Chondrocyte (in vitro differentiated cells): ENCODE data around the gene STPG3. TPM values are rescaled to one million over a fixed set of nuclear protein-coding genes. Genes with fewer than 3 reads are reported as not detected.
A peak's percentile ranks its signal among the peaks of the same experiment; 100 is the strongest.

Experiments used
- DNase-seq: peaks from one replicate; pipeline ENCODE4 v3.0.0; 2021; ENCODE audit warnings: mixed read lengths, low spot score
- H3K27ac Mint-ChIP-seq: one replicate; pipeline ENCODE4 v1.8.0; 2021; ENCODE audit warnings: mild to moderate bottlenecking, moderate library complexity, mixed read lengths; ENCODE audit not compliant: unreplicated experiment
- H3K27me3 Mint-ChIP-seq: 2 replicates; pipeline ENCODE4 v1.8.0; 2021; ENCODE audit warnings: low read depth, mixed read lengths
- H3K36me3 Mint-ChIP-seq: 2 replicates; pipeline ENCODE4 v1.8.0; 2021; ENCODE audit warnings: low read depth, mixed read lengths
- H3K4me1 Mint-ChIP-seq: 2 replicates; pipeline ENCODE4 v1.8.0; 2021; ENCODE audit warnings: low read depth, mild to moderate bottlenecking, mixed read lengths
- H3K4me3 Mint-ChIP-seq: one replicate; pipeline ENCODE4 v1.8.0; 2021; ENCODE audit warnings: mild to moderate bottlenecking, moderate library complexity, mixed read lengths; ENCODE audit not compliant: unreplicated experiment
- H3K9me3 Mint-ChIP-seq: 2 replicates; pipeline ENCODE4 v1.8.0; 2021; ENCODE audit warnings: low read depth, mixed read lengths
- total RNA-seq: library from RNA; stranded (reverse); gene quantifications from 3 replicates; pipeline ENCODE4 v1.2.1, GENCODE V29; 2021
- TF ChIP-seq, protein P1 (sequence below): fragments of 200-600 bp; sonication (generic); IDR thresholded peaks from 2 replicates; pipeline ENCODE4 v1.5.0; 2021; ENCODE audit warnings: antibody characterized with exemption, mild to moderate bottlenecking, moderate library complexity

STPG3 gene
- total RNA-seq, 1 donor from 2014 or later = not detected

DNA sequence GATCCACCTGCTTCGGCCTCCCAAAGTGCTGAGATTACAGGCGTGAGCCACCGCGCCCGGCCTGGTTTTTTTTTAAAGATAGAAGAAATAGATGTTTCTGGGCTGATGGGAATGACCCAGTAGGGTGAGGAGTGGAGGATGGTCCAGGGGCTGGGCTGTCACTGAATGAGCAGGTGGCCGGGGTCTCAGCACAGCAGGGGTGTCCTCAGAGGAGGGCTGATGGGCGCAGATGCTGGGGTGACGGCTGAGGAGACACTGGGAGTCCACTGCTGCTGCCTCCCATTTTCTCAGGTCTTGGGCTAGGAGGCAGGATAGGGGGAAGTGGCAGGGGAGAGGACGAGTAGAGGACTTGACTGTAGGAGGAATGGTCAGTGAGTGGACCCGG lies 24.1 kb downstream of the STPG3 start:
- H3K4me1 Mint-ChIP-seq = peaks cover 42% of the 10 kb centered on the region
- DNase-seq = no peak
- peaks cover 6% of the 10 kb centered on the region for H3K36me3 Mint-ChIP-seq
- H3K9me3 Mint-ChIP-seq = no peaks in the 10 kb centered on the region
- H3K4me3 Mint-ChIP-seq = no peak overlapping the region
- TF ChIP-seq, protein P1, sequence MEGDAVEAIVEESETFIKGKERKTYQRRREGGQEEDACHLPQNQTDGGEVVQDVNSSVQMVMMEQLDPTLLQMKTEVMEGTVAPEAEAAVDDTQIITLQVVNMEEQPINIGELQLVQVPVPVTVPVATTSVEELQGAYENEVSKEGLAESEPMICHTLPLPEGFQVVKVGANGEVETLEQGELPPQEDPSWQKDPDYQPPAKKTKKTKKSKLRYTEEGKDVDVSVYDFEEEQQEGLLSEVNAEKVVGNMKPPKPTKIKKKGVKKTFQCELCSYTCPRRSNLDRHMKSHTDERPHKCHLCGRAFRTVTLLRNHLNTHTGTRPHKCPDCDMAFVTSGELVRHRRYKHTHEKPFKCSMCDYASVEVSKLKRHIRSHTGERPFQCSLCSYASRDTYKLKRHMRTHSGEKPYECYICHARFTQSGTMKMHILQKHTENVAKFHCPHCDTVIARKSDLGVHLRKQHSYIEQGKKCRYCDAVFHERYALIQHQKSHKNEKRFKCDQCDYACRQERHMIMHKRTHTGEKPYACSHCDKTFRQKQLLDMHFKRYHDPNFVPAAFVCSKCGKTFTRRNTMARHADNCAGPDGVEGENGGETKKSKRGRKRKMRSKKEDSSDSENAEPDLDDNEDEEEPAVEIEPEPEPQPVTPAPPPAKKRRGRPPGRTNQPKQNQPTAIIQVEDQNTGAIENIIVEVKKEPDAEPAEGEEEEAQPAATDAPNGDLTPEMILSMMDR = no peak
- H3K27ac Mint-ChIP-seq = peak overlapping the region; percentile 27
- no peaks in the 10 kb centered on the region for H3K27me3 Mint-ChIP-seq

DNA sequence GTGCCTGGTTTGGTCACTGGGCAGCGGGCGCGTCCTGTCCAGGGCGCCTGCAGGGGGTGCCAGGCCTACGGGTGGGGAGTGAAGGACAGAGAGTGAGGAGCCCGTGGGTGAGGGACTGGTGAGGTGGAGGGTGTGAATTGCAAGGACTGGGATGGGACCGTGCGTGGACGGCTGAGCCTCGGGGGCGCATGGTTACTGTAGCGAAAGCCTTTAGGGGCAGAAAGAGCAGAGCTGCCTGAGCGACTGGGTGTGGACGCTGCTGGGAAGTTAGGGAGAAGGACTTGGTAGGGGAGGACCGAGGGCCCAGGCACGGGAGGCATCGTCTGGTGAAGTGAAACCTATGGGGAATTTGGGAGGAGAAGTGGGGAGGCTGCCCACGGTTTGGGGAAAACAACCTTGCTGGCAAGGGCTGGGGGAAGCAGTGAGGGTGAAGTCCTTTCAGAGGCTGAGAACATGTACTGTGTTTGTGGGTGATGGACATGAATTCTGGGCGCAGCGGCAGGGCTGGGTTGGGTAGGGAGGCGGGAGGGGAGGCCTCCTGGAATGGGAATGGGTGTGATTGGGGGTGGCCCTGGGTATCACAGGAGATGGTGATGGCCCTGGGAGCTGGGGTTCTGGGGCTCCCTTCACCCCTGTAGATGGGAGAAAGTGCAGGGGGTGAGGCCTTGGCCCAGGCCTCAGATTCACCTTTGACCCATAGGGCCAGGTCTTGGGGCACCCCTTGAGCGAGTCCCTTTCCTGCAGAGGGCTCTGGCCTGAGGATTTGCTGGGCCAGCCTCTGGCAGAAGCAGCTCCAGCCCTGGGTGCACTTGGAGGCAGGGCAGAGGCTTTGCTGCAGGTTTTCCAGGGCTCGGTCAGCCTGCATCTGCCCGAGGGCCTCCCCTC lies 24.7 kb downstream of the STPG3 start:
- TF ChIP-seq, protein P1 = no peak
- Mint-ChIP-seq H3K27ac (peak overlapping the region; percentile 53), H3K9me3 (no peaks in the 10 kb centered on the region), H3K4me1 (peaks cover 42% of the 10 kb centered on the region), H3K4me3 (no peak overlapping the region), H3K27me3 (no peaks in the 10 kb centered on the region), H3K36me3 (peaks cover 6% of the 10 kb centered on the region)
- DNase-seq = peak; percentile 92

DNA sequence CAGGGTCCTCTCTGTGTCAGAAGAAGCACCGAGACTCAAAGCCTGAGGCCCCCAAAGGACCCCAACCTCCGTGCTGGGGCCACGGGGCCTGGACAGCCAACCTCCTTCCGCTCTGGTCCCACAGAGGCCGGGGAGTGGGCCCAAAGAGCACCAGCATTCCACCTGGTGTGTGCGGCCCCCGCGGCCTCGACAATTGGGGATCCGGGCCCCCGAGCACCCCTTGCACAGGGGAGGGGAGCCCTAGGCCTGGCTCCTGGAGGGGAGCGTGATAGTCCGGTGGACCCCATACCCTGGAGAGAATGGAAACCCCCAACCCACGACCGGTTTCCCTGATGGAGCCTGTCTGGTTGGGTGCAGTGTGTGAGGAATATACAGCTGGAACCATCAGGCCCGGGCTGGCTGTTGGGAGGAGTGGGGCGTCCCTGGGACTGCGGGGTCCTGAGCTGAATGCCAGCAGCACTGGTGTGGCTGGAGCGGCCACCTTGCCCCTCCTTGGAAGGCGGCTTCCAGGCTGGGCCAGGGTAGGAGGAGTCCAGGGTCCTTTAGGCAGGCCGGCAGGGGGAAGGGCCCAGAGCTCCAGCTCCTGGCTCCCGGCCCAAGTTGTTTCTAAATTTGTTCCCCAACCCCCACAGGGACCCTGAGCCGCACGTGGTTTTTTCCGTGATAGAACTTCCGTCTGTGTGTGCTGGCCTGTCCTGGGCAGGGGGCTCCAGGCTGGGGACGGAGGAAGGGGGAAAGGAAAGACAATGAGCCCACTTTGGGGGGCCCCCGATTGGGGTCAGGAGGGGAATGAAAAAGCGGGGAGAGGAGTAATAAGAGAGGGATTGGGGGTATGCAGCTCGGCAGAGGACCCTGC lies 25.6 kb downstream of the STPG3 start:
- DNase-seq = peak; percentile 94
- Mint-ChIP-seq H3K27me3 (no peaks in the 10 kb centered on the region), H3K4me1 (peaks cover 34% of the 10 kb centered on the region), H3K4me3 (peak overlapping the region; percentile 61), H3K36me3 (peaks cover 3% of the 10 kb centered on the region), H3K27ac (peak overlapping the region; percentile 91), H3K9me3 (no peaks in the 10 kb centered on the region)
- TF ChIP-seq, protein P1 = no peak

DNA sequence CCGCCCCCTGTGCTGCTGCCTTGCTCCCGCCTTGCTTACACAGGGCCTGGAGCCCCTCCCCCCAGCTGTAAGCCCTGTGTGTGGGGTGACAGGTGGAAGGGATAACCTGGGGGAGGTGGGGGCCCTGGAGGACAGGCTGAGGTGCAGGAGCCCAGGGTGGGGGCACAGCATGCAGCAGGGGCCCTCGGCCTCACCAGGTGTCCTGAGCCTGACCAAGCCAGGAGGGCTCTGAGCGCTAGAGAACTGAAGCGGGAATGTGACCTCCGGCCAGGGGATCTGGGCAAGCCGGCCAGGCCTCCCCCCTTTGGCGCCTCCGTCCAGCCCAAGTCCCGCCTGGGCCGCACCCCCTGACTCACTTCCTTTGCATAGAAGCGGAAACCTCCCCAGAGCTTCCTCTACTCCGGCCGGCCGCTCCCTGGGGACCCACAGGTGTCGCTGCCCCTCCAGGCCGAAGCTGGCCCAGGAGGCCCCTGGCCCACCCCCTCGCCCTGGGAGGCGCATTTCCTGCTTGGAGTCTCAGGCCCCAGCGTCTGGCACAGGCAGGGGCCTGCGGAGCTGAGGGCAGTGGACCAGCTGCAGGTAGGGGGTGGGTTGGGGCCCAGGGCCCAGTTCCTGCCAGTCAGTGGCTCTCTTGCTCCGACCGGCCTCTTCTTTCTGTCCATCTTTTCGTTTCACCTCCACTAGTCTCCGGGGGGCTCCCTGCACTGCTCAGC lies 26.4 kb downstream of the STPG3 start, which contains the start of gene TOR4A:
TSS of gene TOR4A (plus strand) at position 398 of the 713 bp plus-strand sequence. CDS start 964 bp downstream, outside the sequence.
- no peaks in the 10 kb centered on the region for H3K27me3 Mint-ChIP-seq
- DNase-seq = peak; percentile 93
- TF ChIP-seq, protein P1 = peak; percentile 18

More for the DNA sequence above, 26.4 kb downstream of the STPG3 start, which contains the start of gene TOR4A:
- peaks cover 3% of the 10 kb centered on the region for H3K36me3 Mint-ChIP-seq
- peak within 1 kb of the TSS; percentile 91 for H3K27ac Mint-ChIP-seq
- no peaks in the 10 kb centered on the region for H3K9me3 Mint-ChIP-seq
- peaks cover 31% of the 10 kb centered on the region for H3K4me1 Mint-ChIP-seq
- H3K4me3 Mint-ChIP-seq = peak within 1 kb of the TSS; percentile 61
